ENCODE data around the gene GTSF1L.
"Not testable (repeated sequence)": the region's sequence is repeated elsewhere in the genome, so short reads cannot be mapped to it uniquely, and the experiment has no call there.

The GTSF1L gene

DNA sequence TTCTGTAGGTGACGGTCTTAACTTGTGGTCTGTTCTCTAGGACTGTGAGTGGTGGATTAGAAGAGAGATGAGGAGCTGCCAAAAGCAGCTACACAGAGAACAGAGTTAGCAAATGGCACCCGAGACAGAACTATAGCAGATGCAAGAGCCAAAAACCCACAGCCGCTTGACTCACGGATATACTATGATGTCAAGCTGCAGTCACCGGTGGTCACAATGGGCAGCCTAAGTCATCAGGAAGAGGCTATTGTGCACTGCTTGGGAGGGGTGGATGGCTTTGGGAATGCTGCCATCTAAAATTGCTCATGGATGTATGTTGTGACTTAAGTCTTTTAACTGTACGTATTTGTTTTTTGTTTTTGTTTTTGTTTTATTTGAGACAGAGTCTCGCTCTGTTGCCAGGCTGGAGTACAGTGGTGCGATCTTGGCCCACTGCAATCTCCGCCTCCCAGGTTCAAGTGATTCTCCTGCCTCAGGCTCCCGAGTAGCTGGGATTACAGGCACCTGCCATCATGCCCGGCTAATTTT, at the start of gene GTSF1L:
Gene GTSF1L (minus strand): TSS at position 192 of the 528 bp plus-strand sequence. CDS start 308 bp downstream, outside the sequence.
- no peak for FAIRE-seq

DNA sequence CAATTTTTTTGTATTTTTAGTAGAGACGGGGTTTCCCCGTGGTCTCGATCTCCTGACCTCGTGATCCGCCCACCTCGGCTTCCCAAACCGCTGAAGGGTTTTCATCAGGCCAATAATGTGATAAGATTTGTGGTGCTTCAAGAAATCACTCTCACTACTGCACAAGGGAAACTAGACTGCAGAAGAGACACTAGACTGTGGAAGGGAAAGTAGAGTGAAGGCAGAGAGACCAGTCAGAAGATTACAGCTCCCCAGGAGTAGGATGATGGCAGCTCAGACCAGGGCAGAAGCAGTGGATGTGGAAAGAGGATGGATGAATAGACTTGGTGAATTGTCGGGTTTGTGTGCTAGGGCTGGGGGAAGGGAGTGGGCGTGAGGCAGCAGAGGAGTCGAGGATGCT, 48.0 kb upstream of the GTSF1L start:
- FAIRE-seq, result no peak

DNA sequence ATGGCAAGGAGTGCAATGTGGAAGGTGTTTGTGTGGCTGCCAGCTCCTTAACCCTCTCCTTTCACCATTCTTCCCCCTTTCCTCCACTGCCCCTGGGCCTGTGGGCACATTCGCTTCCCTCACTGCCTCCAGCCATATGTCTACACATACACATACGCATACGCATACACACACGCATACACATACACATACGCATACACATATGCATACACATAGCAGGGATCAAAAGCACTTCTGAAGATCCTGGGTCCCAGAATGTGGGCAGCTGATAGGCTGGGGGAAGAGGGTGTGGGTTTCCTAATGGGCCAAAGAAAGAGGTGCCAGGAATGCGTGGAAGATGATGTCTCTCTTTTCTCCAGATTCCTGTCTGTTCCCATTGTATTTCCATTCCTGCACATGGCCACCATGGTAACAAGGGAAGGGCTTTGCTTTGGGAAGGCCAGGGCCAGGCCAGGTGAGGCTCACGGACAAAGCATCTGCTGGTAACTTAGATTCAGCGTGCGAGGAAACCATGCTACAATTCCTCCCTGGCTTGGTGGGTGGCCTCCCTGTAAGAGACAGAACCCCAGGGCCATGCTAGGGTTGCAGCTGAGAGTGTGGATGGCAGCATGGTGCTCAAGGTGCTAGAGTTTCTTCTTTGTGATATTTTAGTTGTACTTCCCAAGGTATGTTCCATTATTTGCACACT, 44.8 kb upstream of the GTSF1L start:
- no peak for FAIRE-seq

- no peak for FAIRE-seq
These were observed 43.5 kb upstream of the GTSF1L start for GRCh38 chr20:43770342-43770741.

GRCh38 chr20:43767686-43768474, 41.1 kb upstream of the GTSF1L start:
- FAIRE-seq, result no peak

- FAIRE-seq, result no peak
These were observed 40.1 kb upstream of the GTSF1L start for GRCh38 chr20:43766917-43767316.

DNA sequence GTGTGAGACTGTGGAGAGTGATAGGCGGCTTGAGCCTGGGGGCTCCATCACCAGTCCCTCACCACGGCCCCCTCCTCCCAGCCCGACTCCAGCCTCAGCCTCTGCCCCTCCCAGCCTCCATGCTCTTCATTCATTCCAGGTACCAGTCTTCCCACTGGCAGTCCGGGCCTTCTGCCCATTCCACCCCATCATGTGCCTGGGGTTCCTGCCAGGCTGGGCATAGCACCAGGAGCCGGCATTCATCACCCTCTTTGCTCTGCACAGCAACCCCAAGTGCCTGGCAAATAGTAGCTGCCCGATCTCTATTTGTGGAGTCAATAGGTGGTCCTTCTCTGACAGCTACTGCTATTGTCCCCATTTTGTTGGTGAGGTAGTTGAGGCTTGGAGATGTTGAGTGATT, 39.6 kb upstream of the GTSF1L start:
- FAIRE-seq, result no peak

GRCh38 chr20:43765916-43766315, 39.1 kb upstream of the GTSF1L start:
- FAIRE-seq, result no peak

- FAIRE-seq, result no peak
These were observed 36.1 kb upstream of the GTSF1L start for GRCh38 chr20:43762911-43763310.

- no peak for FAIRE-seq
These were observed 34.9 kb upstream of the GTSF1L start for GRCh38 chr20:43761386-43762340.

GRCh38 chr20:43757888-43758287, 31.1 kb upstream of the GTSF1L start:
- not testable (repeated sequence) for FAIRE-seq

DNA sequence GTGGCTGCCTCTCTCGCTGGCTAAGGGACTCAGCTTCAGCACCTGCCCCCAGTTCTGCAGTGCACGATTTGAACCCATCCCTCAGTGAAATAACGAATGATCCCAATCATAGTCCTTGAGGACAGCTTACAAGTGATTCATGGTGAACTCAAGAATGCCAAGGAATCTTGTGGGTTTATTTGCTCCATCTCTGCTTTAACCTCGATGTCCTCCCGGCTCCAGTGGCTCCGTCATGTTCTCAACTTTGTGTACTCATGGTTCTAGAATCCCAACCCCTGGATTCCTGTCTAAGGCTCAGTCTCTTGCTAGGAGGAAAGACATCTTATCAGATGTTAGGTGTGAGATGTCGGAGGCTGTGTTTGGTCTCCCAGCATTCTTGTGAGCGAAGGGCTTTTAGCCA, 29.0 kb upstream of the GTSF1L start:
- FAIRE-seq, result no peak

GRCh38 chr20:43755390-43755789, 28.6 kb upstream of the GTSF1L start:
- no peak for FAIRE-seq

DNA sequence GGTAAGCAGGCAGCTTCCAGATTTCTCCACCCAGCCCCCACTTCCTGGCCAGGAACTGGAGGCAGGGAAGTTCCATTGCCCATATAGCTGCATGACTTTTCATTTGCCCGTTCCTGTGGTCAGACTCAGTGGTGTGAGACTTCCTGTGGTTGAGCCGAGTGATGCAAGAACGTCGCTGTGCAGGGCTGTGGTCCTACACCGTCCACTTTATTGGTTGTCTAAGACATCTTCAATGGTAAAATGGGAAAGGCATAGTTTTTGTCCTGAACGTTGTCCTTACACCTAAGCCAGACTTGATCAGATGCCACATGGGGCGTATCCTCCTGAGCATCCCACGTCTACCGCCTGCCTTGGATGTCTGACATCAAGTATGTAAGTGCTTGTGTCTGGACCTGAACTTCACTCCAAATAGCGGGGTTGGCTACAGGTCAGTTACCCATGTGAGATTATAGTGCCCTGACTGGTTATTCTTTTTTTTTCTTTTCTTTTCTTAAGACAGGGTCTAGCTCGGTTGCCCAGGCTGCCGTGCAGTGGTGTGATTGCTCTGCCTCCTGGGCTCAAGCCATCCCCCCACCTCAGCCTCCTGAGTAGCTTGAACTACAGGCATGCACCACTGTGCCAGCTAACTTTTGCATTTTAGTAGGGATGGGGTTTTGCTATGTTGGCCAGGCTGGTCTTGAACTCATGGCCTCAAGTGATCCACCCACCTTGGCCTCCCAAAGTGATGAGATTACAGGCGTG, 25.9 kb upstream of the GTSF1L start:
- FAIRE-seq, result no peak

- no peak for FAIRE-seq
These were observed 25.2 kb upstream of the GTSF1L start for GRCh38 chr20:43752051-43752360.

DNA sequence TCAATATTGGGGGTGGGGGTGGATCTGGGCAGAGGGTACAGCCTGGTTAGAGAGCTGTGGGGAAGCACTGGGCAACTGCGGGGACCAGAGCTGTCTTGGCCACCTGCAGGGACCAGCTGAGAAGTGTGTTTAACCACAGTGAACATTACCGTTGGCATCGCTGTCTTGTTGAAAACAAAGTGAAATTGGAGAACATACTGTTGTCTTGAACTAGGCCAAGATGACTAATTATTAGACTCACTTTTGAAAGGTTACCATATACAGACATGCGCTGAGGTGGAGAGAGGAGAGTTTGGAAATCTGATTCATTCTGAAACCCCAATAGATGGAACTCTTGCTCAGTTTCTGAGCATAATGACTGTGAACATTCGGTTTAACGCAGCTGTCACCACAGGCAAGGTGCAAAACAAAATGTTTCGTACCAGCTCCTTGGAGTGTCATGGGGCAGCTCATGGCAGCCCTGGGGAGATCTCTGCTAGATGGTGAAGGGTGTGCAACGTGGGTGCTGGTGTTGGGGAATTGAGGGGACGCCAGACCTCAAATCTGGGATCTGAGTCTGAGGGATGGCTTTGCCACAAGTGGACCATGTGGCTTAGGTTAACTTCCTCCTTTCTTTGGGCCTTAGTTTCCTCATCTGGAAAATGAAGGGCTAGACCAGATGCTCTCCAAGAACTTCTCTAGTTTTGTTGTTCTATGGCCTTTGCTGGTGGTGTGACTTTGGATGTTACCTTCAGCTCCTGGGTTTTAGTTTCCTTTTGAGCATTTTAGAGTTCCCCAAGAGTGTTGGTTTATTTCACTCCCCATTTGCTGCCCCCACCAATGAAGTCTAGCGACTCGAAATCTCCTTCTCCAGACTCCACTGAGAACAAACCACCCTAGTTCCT, 24.6 kb upstream of the GTSF1L start:
- FAIRE-seq, result no peak

GRCh38 chr20:43750774-43751166, 24.0 kb upstream of the GTSF1L start:
- FAIRE-seq, result no peak

GRCh38 chr20:43749734-43750294, 23.0 kb upstream of the GTSF1L start:
- no peak for FAIRE-seq

DNA sequence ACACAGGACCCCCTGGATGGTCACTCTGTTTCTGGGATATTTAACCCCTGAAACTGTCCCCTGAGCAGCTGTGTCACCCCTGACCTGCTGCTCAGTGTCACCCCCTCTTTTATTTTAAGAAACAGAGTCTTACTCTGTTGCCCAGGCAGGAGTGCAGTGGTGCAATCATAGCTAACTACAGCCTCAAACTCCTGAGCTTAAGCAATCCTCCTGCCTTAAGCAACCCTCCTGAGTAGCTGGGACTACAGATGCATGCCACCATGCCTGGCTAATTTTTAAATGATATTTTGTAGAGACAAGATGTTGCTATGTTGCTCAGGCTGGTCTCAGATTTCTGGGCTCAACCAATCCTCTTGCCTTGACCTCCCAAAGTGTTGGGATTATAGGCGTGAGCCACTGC, 21.5 kb upstream of the GTSF1L start:
- FAIRE-seq, result no peak

- no peak for FAIRE-seq
These were observed 19.7 kb upstream of the GTSF1L start for GRCh38 chr20:43746344-43747137.

Measured in islet of Langerhans (tissue), 1 donor.